GM12874 (cell line): ENCODE measurements around the gene IGSF11.

ENCODE experiments used
- CTCF ChIP-seq: IDR thresholded peaks from 2 replicates; pipeline ENCODE4 v1.5.1; 2011; ENCODE audit warnings: low read depth, mild to moderate bottlenecking, control low read depth, low read length, moderate library complexity; ENCODE audit not compliant: insufficient read depth

The IGSF11 gene

GRCh38 chr3:118987477-118987876 lies 47.2 kb downstream of the IGSF11 start:
- no peak for TF ChIP-seq CTCF

DNA sequence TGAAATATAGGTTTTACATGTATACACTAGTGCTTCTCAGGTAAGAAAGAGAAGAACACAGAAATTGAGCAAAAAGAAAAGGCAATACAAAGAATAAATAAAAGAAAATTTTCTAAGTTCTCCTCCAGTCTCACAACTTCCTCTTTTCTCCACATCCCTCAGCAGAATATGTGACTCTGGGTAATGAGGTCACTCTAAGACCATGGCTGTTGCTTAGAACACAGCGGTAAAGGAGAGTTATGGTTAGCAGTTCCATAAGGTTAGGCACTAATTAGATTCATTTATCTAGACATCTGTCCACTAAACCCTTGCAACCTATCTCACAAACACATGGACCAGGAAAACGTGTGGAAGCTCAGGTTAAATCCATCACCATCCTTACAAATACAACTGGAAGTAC lies 47.9 kb downstream of the IGSF11 start:
- TF ChIP-seq CTCF, result no peak

DNA sequence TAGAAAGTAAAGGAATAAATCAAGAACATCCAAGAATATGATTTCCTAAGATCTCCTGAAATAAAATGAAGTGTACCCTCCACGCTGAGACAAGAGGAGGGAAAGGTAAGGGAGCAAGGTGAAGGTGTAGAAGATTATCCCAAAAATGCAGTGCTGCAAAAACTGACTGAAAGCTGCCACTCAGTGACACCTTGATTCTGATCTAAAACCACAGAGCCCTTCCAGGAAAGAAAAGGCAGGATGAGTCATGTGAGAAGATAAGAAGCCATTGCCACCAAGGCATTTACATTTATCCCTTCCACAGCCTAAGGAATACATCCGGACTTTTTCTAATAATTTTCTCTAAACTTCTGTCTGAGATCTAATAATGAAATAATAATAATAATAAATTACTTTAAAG lies 49.9 kb downstream of the IGSF11 start:
- TF ChIP-seq CTCF, result no peak

DNA sequence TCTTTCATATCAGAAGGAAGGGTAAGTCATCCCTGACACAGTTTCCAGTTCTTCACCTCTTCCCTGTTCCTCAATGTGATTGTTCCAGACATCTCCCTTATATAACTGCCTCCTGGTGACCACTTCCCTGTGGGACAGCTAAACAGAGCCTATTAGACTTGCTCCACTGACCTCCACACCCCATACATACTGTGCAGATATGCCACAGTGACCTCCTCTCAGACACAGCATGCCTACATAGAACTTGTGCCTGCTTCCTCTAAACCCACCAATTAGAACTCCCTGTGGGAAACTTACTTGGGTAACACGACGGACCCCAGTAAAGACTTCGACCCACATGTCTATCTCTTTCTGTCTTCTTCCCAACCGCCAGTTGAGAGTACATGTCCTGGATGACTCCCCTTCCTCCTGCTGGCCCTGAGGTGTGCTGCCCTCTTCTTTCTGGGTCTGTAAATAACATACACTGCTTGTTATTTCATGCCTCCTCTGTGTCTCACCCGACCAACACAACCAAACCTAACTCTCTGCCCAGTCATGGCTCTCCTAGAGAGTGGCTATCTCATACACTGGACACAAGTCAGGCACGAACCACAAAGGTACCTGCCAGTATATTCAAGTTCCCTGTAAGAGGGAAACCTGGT lies 53.0 kb downstream of the IGSF11 start:
- no peak for TF ChIP-seq CTCF

DNA sequence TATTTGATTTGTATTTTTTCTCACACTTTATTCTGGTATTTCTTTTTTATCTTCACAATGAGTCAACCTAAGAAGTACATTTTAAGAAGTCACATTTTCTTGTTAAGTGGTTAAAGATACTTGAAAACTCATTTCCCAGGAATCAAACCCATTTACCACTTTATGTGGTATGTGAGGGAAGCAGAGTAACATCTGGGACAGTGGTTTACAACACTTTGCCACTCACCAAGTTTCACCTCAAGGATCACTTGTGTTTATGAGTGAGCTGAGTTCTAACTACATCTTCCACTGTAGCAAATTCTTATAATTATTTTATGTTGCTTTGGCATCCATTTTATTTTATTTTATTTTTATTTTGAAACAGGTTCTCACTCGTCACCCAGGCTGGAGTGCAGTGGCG lies 53.8 kb downstream of the IGSF11 start:
- TF ChIP-seq CTCF, result no peak

GRCh38 chr3:118978393-118978758 lies 56.3 kb downstream of the IGSF11 start:
- no peak for TF ChIP-seq CTCF

GRCh38 chr3:118977671-118978392 lies 56.8 kb downstream of the IGSF11 start:
- no peak for TF ChIP-seq CTCF
